GM12878 (cell line): ENCODE measurements around the gene GMPPA. TPM values are rescaled to one million over a fixed set of nuclear protein-coding genes. Genes with fewer than 3 reads are reported as not detected.

Source experiments
- CBX5 ChIP-seq: sonication (generic); IDR thresholded peaks from 2 replicates; pipeline ENCODE4 v1.6.1; 2016; ENCODE audit warnings: low read depth, moderate library complexity, mild to moderate bottlenecking, inconsistent platforms
- CHD1 ChIP-seq: IDR thresholded peaks from 2 replicates; pipeline ENCODE4 v1.6.1; 2012; ENCODE audit warnings: low read depth, low read length, improper control_type of control experiment
- FOXK2 ChIP-seq: fragments of 450-650 bp; IDR thresholded peaks from 2 replicates; pipeline ENCODE4 v1.6.1; 2017; ENCODE audit warnings: mild to moderate bottlenecking, moderate library complexity
- HDAC6 ChIP-seq: fragments of 200-600 bp; sonication (generic); IDR thresholded peaks from one replicate; pipeline ENCODE4 v1.8.0; 2017; ENCODE audit warnings: antibody characterized with exemption; ENCODE audit not compliant: unreplicated experiment
- KAT2A ChIP-seq: conservative IDR thresholded peaks from 2 replicates; pipeline ENCODE4 v1.6.1; 2011; ENCODE audit warnings: low read depth, low read length; ENCODE audit not compliant: control insufficient read depth
- SMAD1 ChIP-seq: fragments of 450-650 bp; IDR thresholded peaks from 2 replicates; pipeline ENCODE4 v1.6.1; 2018; ENCODE audit warnings: mild to moderate bottlenecking, low read depth; ENCODE audit not compliant: partially characterized antibody
- SP1 ChIP-seq: IDR thresholded peaks from one replicate; pipeline ENCODE4 v1.6.1; 2011; ENCODE audit warnings: low read depth, low read length
- SREBF2 ChIP-seq: IDR thresholded peaks from 2 replicates; pipeline ENCODE4 v1.6.1; 2012; ENCODE audit warnings: mild to moderate bottlenecking, low read length
- WRNIP1 ChIP-seq: IDR thresholded peaks from 2 replicates; pipeline ENCODE4 v1.6.1; 2011; ENCODE audit warnings: low read depth, low read length, improper control_type of control experiment, borderline replicate concordance
- polyA plus RNA-seq, 11 experiments: library from polyadenylated mRNA; depleted of rRNA in 4 of 11; unstranded in 6 of 11; stranded (reverse) in 5 of 11; fragments of >200 nt; fragmentation: Nextera tagmentation in 4 of 11; fragmentation: Illumina TruSeq in 1 of 11; extraction: Ambion mirVana in 4 of 11; extraction: Trizol in 1 of 11; gene quantifications; 1 replicate in 1 of 11; 2 replicates in 10 of 11; pipeline versions ENCODE4 v1.2.1 to v1.2.3, GENCODE V29; 2011 to 2016; ENCODE audit warnings: inconsistent platforms in 2 of 11, missing spikeins in 2 of 11, low read depth in 1 of 11
- total RNA-seq, 4 experiments: library from RNA; depleted of rRNA in 3 of 4; stranded (reverse); fragments of >200 nt in 3 of 4; fragmentation: Illumina TruSeq in 1 of 4; extraction: Trizol in 1 of 4; gene quantifications; 2 replicates each; pipeline versions ENCODE4 v1.2.1 to v1.2.3, GENCODE V29; 2013 to 2021
- TF ChIP-seq, protein P1 (sequence below): IDR thresholded peaks from 2 replicates; pipeline ENCODE4 v1.6.1; 2011; ENCODE audit warnings: borderline replicate concordance, low read depth, mild to moderate bottlenecking, moderate library complexity, low read length; ENCODE audit not compliant: insufficient read depth, poor library complexity, severe bottlenecking
- TF ChIP-seq, protein P2 (sequence below): fragments of 150-350 bp; IDR thresholded peaks from 2 replicates; pipeline ENCODE4 v1.6.1; 2014; ENCODE audit warnings: mild to moderate bottlenecking, low read depth, low read length
- TF ChIP-seq, protein P3 (sequence below): fragments of 450-650 bp; IDR thresholded peaks from 2 replicates; pipeline ENCODE4 v1.6.1; 2017; ENCODE audit warnings: mild to moderate bottlenecking, low read depth, inconsistent platforms; ENCODE audit not compliant: poor library complexity, severe bottlenecking
- TF ChIP-seq, protein P4 (sequence below): IDR thresholded peaks from 2 replicates; pipeline ENCODE4 v1.6.1; 2011; ENCODE audit warnings: borderline replicate concordance, low read depth, mild to moderate bottlenecking, moderate library complexity, mixed read lengths, low read length; ENCODE audit not compliant: insufficient read depth; ENCODE audit errors: extremely low read length
- TF ChIP-seq, protein P5 (sequence below): fragments of 450-650 bp; IDR thresholded peaks from 2 replicates; pipeline ENCODE4 v1.6.1; 2017; ENCODE audit warnings: mild to moderate bottlenecking, moderate library complexity
- TF ChIP-seq, protein P6 (sequence below): fragments of 450-650 bp; IDR thresholded peaks from 2 replicates; pipeline ENCODE4 v1.6.1; 2018; ENCODE audit warnings: borderline replicate concordance, mild to moderate bottlenecking; ENCODE audit not compliant: partially characterized antibody

The GMPPA gene
- total and polyA plus RNA-seq, 10 of the 15 experiments (the other 5 are each of a cell fraction or from before 2014, with no cell fraction given): 1.9 to 83.2 (median 45.0) TPM

DNA sequence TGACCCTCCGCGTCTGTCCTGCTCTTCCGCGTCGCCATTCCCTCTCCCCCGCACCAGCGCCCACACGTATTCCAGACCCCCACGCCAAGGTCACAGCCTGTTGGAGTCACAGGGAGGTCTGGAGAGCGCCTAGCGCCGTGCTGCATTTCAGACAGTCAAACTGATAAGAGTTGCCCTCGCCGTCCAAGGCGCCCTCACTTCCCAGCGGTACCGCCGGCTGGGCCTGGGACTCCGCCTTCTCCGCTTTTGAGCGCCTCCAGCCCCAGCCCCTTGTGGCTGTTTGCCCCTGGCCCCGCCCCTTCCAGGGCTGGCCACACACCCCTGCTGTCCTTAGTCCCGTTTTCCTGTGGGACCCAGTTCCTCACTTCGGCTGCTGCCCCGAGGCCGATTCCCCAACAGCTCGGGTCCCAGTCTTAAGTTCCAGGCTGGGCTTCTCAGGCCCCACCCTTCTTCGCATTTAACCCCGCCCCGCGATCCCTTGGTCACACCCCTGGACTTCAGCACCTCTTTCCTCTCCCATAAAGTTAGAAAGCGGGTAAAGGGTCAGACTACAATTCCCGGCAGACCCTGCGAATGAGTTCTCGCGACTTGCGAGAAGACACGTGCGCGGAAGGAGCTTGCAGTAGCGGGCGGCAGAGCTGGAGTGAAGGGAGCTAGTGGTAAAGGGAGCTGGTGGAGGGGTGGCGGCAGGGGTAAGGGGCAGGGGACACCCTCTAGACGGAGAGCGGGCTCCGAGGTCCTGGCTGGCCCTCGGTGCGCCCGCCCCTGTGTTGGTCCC, at the start of gene GMPPA (continued):
- TF ChIP-seq, protein P1, sequence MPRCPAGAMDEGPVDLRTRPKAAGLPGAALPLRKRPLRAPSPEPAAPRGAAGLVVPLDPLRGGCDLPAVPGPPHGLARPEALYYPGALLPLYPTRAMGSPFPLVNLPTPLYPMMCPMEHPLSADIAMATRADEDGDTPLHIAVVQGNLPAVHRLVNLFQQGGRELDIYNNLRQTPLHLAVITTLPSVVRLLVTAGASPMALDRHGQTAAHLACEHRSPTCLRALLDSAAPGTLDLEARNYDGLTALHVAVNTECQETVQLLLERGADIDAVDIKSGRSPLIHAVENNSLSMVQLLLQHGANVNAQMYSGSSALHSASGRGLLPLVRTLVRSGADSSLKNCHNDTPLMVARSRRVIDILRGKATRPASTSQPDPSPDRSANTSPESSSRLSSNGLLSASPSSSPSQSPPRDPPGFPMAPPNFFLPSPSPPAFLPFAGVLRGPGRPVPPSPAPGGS: no peak
- TF ChIP-seq SREBF2: no peak
- no peak for TF ChIP-seq HDAC6
- TF ChIP-seq, protein P2, sequence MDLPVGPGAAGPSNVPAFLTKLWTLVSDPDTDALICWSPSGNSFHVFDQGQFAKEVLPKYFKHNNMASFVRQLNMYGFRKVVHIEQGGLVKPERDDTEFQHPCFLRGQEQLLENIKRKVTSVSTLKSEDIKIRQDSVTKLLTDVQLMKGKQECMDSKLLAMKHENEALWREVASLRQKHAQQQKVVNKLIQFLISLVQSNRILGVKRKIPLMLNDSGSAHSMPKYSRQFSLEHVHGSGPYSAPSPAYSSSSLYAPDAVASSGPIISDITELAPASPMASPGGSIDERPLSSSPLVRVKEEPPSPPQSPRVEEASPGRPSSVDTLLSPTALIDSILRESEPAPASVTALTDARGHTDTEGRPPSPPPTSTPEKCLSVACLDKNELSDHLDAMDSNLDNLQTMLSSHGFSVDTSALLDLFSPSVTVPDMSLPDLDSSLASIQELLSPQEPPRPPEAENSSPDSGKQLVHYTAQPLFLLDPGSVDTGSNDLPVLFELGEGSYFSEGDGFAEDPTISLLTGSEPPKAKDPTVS: no peak
- no peak for TF ChIP-seq FOXK2
- TF ChIP-seq, protein P3, sequence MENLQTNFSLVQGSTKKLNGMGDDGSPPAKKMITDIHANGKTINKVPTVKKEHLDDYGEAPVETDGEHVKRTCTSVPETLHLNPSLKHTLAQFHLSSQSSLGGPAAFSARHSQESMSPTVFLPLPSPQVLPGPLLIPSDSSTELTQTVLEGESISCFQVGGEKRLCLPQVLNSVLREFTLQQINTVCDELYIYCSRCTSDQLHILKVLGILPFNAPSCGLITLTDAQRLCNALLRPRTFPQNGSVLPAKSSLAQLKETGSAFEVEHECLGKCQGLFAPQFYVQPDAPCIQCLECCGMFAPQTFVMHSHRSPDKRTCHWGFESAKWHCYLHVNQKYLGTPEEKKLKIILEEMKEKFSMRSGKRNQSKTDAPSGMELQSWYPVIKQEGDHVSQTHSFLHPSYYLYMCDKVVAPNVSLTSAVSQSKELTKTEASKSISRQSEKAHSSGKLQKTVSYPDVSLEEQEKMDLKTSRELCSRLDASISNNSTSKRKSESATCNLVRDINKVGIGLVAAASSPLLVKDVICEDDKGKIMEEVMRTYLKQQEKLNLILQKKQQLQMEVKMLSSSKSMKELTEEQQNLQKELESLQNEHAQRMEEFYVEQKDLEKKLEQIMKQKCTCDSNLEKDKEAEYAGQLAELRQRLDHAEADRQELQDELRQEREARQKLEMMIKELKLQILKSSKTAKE: no peak
- TF ChIP-seq CHD1: peak; percentile 75; the same call in 1 of the 2 replicates
- no peak for TF ChIP-seq KAT2A
- no peak for TF ChIP-seq CBX5
- TF ChIP-seq, protein P4, sequence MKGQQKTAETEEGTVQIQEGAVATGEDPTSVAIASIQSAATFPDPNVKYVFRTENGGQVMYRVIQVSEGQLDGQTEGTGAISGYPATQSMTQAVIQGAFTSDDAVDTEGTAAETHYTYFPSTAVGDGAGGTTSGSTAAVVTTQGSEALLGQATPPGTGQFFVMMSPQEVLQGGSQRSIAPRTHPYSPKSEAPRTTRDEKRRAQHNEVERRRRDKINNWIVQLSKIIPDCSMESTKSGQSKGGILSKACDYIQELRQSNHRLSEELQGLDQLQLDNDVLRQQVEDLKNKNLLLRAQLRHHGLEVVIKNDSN: peak; percentile 83
- TF ChIP-seq SP1: no peak
- TF ChIP-seq, protein P5, sequence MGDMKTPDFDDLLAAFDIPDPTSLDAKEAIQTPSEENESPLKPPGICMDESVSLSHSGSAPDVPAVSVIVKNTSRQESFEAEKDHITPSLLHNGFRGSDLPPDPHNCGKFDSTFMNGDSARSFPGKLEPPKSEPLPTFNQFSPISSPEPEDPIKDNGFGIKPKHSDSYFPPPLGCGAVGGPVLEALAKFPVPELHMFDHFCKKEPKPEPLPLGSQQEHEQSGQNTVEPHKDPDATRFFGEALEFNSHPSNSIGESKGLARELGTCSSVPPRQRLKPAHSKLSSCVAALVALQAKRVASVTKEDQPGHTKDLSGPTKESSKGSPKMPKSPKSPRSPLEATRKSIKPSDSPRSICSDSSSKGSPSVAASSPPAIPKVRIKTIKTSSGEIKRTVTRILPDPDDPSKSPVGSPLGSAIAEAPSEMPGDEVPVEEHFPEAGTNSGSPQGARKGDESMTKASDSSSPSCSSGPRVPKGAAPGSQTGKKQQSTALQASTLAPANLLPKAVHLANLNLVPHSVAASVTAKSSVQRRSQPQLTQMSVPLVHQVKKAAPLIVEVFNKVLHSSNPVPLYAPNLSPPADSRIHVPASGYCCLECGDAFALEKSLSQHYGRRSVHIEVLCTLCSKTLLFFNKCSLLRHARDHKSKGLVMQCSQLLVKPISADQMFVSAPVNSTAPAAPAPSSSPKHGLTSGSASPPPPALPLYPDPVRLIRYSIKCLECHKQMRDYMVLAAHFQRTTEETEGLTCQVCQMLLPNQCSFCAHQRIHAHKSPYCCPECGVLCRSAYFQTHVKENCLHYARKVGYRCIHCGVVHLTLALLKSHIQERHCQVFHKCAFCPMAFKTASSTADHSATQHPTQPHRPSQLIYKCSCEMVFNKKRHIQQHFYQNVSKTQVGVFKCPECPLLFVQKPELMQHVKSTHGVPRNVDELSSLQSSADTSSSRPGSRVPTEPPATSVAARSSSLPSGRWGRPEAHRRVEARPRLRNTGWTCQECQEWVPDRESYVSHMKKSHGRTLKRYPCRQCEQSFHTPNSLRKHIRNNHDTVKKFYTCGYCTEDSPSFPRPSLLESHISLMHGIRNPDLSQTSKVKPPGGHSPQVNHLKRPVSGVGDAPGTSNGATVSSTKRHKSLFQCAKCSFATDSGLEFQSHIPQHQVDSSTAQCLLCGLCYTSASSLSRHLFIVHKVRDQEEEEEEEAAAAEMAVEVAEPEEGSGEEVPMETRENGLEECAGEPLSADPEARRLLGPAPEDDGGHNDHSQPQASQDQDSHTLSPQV: no peak
- TF ChIP-seq, protein P6, sequence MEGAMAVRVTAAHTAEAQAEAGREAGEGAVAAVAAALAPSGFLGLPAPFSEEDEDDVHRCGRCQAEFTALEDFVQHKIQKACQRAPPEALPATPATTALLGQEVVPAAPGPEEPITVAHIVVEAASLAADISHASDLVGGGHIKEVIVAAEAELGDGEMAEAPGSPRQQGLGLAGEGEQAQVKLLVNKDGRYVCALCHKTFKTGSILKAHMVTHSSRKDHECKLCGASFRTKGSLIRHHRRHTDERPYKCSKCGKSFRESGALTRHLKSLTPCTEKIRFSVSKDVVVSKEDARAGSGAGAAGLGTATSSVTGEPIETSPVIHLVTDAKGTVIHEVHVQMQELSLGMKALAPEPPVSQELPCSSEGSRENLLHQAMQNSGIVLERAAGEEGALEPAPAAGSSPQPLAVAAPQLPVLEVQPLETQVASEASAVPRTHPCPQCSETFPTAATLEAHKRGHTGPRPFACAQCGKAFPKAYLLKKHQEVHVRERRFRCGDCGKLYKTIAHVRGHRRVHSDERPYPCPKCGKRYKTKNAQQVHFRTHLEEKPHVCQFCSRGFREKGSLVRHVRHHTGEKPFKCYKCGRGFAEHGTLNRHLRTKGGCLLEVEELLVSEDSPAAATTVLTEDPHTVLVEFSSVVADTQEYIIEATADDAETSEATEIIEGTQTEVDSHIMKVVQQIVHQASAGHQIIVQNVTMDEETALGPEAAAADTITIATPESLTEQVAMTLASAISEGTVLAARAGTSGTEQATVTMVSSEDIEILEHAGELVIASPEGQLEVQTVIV: peak; percentile 14
- no peak for TF ChIP-seq SMAD1
- no peak for TF ChIP-seq WRNIP1
